PC-3 (cell line): ENCODE data around the gene PWWP2B. TPM values are rescaled to one million over a fixed set of nuclear protein-coding genes. Genes with fewer than 3 reads are reported as not detected.

ENCODE experiments used
- ATAC-seq: fragments of 200-7000 bp; cut with Tn5 transposase; 2 replicates; pipeline ENCODE4 v1.9.1; 2020; ENCODE audit warnings: mild to moderate bottlenecking, moderate library complexity
- BruUV-seq: library from RNA; stranded (reverse); fragments of 400-500 nt; replicated peaks from 2 replicates; lab custom pipeline; 2021; lab: Mats Ljungman, UMichigan
- CTCF ChIA-PET: fragments of 300-600 bp; sonication (Branson Sonifier 250); formaldehyde crosslinking; loops from one replicate; lab custom pipeline; 2022; ENCODE audit warnings: antibody characterized with exemption; lab: Charles Lee
- POLR2A ChIA-PET: fragments of 300-600 bp; sonication (Branson Sonifier 250); formaldehyde crosslinking; loops from one replicate; lab custom pipeline; 2022; ENCODE audit warnings: antibody characterized with exemption; ENCODE audit not compliant: unreplicated experiment; lab: Charles Lee
- DNase-seq: peaks from one replicate; pipeline ENCODE4 v3.0.0-alpha.2; 2015
- H2AFZ ChIP-seq: fragments of 300-600 bp; sonication (generic); 2 replicates; pipeline ENCODE4 v1.6.0; 2016; ENCODE audit warnings: antibody characterized with exemption, low read length
- H3F3A ChIP-seq: fragments of 300-600 bp; sonication (generic); one replicate; pipeline ENCODE4 v1.6.0; 2017; ENCODE audit warnings: antibody characterized with exemption, low read length, control low read depth, mild to moderate bottlenecking; ENCODE audit not compliant: unreplicated experiment
- H3K27ac ChIP-seq: fragments of 300-600 bp; sonication (generic); 2 replicates; pipeline ENCODE4 v1.5.1; 2016; ENCODE audit warnings: mild to moderate bottlenecking, low read length
- H3K27me3 ChIP-seq: fragments of 300-600 bp; sonication (generic); 2 replicates; pipeline ENCODE4 v1.6.1; 2016; ENCODE audit warnings: low read length, mixed read lengths
- H3K36me3 ChIP-seq: fragments of 300-600 bp; sonication (generic); 2 replicates; pipeline ENCODE4 v1.6.1; 2016; ENCODE audit warnings: low read depth, mixed run types, low read length, mixed read lengths
- H3K4me1 ChIP-seq: fragments of 300-600 bp; sonication (generic); 2 replicates; pipeline ENCODE4 v1.5.1; 2016; ENCODE audit warnings: low read length; ENCODE audit not compliant: insufficient read depth
- H3K4me2 ChIP-seq: fragments of 300-600 bp; sonication (generic); 2 replicates; pipeline ENCODE4 v1.6.0; 2016; ENCODE audit warnings: low read length
- H3K4me3 ChIP-seq: fragments of 300-600 bp; sonication (generic); 2 replicates; pipeline ENCODE4 v1.5.1; 2016; ENCODE audit warnings: mild to moderate bottlenecking, low read length, mixed read lengths
- H3K79me2 ChIP-seq: fragments of 300-600 bp; sonication (generic); 2 replicates; pipeline ENCODE4 v1.6.1; 2017; ENCODE audit warnings: low read length, mixed read lengths
- H3K9ac ChIP-seq: fragments of 300-600 bp; sonication (generic); 2 replicates; pipeline ENCODE4 v1.6.0; 2016; ENCODE audit warnings: mild to moderate bottlenecking, low read length
- H3K9me2 ChIP-seq: fragments of 300-600 bp; sonication (generic); replicated peaks from 2 replicates; pipeline ENCODE4 v1.6.1; 2016; ENCODE audit warnings: mixed run types, low read length, mixed read lengths
- H3K9me3 ChIP-seq: fragments of 300-600 bp; sonication (generic); 2 replicates; pipeline ENCODE4 v1.6.1; 2016; ENCODE audit warnings: low read length, mixed read lengths
- H4K20me1 ChIP-seq: fragments of 300-600 bp; sonication (generic); 2 replicates; pipeline ENCODE4 v1.6.1; 2016; ENCODE audit warnings: low read length, mixed read lengths
- EZH2 ChIP-seq: fragments of 300-600 bp; sonication (generic); IDR thresholded peaks from one replicate; pipeline ENCODE4 v1.6.1; 2017; ENCODE audit warnings: antibody characterized with exemption, mild to moderate bottlenecking, low read length; ENCODE audit not compliant: unreplicated experiment
- EZH2phosphoT487 ChIP-seq: fragments of 300-600 bp; sonication (generic); IDR thresholded peaks from 2 replicates; pipeline ENCODE4 v1.6.1; 2018; ENCODE audit warnings: mild to moderate bottlenecking, antibody characterized with exemption, low read length, borderline replicate concordance
- intact Hi-C: fragments of 100-400 bp; cut with micrococcal nuclease; formaldehyde crosslinking; loops from 2 replicates; pipeline ENCODE4 v1.9.0; 2023
- total RNA-seq: library from RNA; depleted of rRNA; stranded (reverse); fragments of >200 nt; gene quantifications from 2 replicates; pipeline ENCODE4 v1.2.3, GENCODE V29; 2014
- TF ChIP-seq, protein P1 (sequence below): fragments of 300-600 bp; sonication (generic); conservative IDR thresholded peaks from 2 replicates; pipeline ENCODE4 v1.5.1; 2017; ENCODE audit warnings: antibody characterized with exemption, low read depth, mild to moderate bottlenecking, low read length

PWWP2B gene
- total RNA-seq, 1 experiment from 2014 or later, result 24.5 TPM

DNA sequence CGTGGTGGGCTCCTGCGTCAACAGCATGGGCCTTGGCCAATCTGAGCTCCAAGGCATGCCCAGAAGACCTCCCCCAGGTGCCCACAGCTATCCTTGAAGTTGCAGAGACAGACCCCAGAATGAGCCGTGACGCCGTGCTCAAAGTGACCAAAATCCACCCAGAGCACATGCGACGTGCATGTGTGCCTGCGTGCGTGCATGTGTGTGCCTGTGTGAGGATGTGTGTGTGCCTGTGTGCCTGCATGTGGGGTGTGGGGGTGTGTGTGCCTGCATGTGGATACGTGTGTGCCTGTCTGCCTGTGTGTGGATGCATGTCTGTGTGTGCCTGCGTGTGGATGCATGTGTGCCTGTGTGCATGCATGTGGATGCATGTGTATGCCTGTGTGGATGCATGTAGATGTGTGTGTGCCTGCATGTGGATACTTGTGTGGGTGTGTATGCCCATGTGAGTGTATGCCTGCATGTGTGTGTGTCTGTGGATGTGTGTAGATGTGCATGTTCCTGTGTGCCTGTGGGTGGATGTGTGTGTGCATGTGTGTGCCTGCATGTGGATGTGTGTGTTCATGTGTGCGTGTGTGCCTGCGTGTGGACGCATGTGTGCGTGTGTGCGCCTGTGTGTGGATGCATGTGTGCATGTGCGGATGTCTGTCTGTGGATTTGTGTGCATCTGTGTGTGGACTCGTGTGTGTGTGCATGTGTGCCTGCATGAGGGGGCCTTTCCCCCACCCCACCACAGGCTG is 42.6 kb downstream of the PWWP2B start:
- CTCF ChIA-PET, result no interaction called here
- Histone ChIP-seq H3F3A (no peaks in the 10 kb centered on the region), H3K27me3 (no peaks in the 10 kb centered on the region), H3K27ac (no peak overlapping the region), H4K20me1 (no peaks in the 10 kb centered on the region), H3K79me2 (no peaks in the 10 kb centered on the region), H3K4me2 (no peak overlapping the region), H2AFZ (no peak overlapping the region), H3K9ac (no peak overlapping the region), H3K4me3 (no peak overlapping the region), H3K4me1 (no peaks in the 10 kb centered on the region), H3K9me2 (no peaks in the 10 kb centered on the region), H3K9me3 (no peaks in the 10 kb centered on the region), H3K36me3 (no peaks in the 10 kb centered on the region)
- ATAC-seq (no peak), DNase-seq (no peak)
- no TSS peak for BruUV-seq
- TF ChIP-seq EZH2 (no peak), EZH2phosphoT487 (no peak)
- TF ChIP-seq, protein P1, sequence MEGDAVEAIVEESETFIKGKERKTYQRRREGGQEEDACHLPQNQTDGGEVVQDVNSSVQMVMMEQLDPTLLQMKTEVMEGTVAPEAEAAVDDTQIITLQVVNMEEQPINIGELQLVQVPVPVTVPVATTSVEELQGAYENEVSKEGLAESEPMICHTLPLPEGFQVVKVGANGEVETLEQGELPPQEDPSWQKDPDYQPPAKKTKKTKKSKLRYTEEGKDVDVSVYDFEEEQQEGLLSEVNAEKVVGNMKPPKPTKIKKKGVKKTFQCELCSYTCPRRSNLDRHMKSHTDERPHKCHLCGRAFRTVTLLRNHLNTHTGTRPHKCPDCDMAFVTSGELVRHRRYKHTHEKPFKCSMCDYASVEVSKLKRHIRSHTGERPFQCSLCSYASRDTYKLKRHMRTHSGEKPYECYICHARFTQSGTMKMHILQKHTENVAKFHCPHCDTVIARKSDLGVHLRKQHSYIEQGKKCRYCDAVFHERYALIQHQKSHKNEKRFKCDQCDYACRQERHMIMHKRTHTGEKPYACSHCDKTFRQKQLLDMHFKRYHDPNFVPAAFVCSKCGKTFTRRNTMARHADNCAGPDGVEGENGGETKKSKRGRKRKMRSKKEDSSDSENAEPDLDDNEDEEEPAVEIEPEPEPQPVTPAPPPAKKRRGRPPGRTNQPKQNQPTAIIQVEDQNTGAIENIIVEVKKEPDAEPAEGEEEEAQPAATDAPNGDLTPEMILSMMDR, result no peak
- POLR2A ChIA-PET, result no interaction called here
- intact Hi-C loops, result no loop called here

DNA sequence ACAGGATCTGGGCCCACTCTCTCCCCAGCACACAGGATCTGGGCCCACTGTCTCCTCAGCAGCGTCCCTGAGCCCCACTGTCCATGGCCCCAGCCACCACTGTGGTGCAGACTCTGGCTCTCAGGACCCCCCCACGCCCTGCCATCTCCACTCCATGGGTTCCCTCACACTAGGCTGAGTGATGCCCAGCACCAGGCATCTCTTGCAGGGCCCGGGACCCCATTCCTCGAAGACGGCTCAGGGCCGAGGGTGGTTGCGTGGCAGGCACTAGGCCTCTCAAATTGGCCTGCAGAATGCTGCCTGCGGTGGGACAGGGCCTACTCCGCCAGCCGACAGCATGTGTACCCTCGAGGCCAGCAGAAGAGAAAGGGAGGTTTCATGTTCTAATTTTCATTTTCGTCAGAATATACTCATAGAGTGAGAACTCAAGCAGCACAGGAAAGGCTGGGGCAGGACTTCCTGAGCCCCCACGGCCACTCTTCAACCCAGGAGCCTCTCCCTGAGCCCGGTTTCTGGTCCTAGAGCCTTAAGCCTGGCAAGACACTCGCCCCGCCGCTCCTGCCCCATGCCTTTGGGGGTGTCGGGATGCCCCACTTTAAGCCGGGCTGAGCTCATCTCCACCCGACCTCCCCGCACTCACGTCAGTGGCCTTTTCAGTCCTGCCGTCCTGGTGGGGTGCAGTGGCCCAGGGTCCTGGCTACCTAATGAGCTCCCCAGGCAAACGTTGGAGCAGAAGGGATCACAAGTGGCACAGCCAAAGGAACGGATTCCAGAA is 44.0 kb downstream of the PWWP2B start:
- Histone ChIP-seq H2AFZ (no peak overlapping the region), H3K9ac (no peak overlapping the region), H3K9me2 (no peaks in the 10 kb centered on the region), H3K27ac (no peak overlapping the region), H4K20me1 (no peaks in the 10 kb centered on the region), H3K4me2 (no peak overlapping the region), H3K9me3 (no peaks in the 10 kb centered on the region), H3K4me1 (no peaks in the 10 kb centered on the region), H3K36me3 (no peaks in the 10 kb centered on the region), H3F3A (no peaks in the 10 kb centered on the region), H3K4me3 (no peak overlapping the region), H3K79me2 (no peaks in the 10 kb centered on the region), H3K27me3 (no peaks in the 10 kb centered on the region)
- no peak for DNase-seq
- TF ChIP-seq, protein P1, result no peak
- no TSS peak for BruUV-seq
- ChIA-PET CTCF (no interaction called here), POLR2A (no interaction called here)
- intact Hi-C loops, result no loop called here
- no peak for ATAC-seq
